PC-3 (cell line): ENCODE measurements around the gene LDLRAD1. TPM values are rescaled to one million over a fixed set of nuclear protein-coding genes. Genes with fewer than 3 reads are reported as not detected.

Experiments used
- ATAC-seq: fragments of 200-7000 bp; cut with Tn5 transposase; 2 replicates; pipeline ENCODE4 v1.9.1; 2020; ENCODE audit warnings: mild to moderate bottlenecking, moderate library complexity
- BruUV-seq: library from RNA; stranded (reverse); fragments of 400-500 nt; replicated peaks from 2 replicates; lab custom pipeline; 2021; lab: Mats Ljungman, UMichigan
- CTCF ChIA-PET: fragments of 300-600 bp; sonication (Branson Sonifier 250); formaldehyde crosslinking; loops from one replicate; lab custom pipeline; 2022; ENCODE audit warnings: antibody characterized with exemption; lab: Charles Lee
- POLR2A ChIA-PET: fragments of 300-600 bp; sonication (Branson Sonifier 250); formaldehyde crosslinking; loops from one replicate; lab custom pipeline; 2022; ENCODE audit warnings: antibody characterized with exemption; ENCODE audit not compliant: unreplicated experiment; lab: Charles Lee
- DNase-seq: peaks from one replicate; pipeline ENCODE4 v3.0.0-alpha.2; 2015
- H2AFZ ChIP-seq: fragments of 300-600 bp; sonication (generic); 2 replicates; pipeline ENCODE4 v1.6.0; 2016; ENCODE audit warnings: antibody characterized with exemption, low read length
- H3F3A ChIP-seq: fragments of 300-600 bp; sonication (generic); one replicate; pipeline ENCODE4 v1.6.0; 2017; ENCODE audit warnings: antibody characterized with exemption, low read length, control low read depth, mild to moderate bottlenecking; ENCODE audit not compliant: unreplicated experiment
- H3K27ac ChIP-seq: fragments of 300-600 bp; sonication (generic); 2 replicates; pipeline ENCODE4 v1.5.1; 2016; ENCODE audit warnings: mild to moderate bottlenecking, low read length
- H3K27me3 ChIP-seq: fragments of 300-600 bp; sonication (generic); 2 replicates; pipeline ENCODE4 v1.6.1; 2016; ENCODE audit warnings: low read length, mixed read lengths
- H3K36me3 ChIP-seq: fragments of 300-600 bp; sonication (generic); 2 replicates; pipeline ENCODE4 v1.6.1; 2016; ENCODE audit warnings: low read depth, mixed run types, low read length, mixed read lengths
- H3K4me1 ChIP-seq: fragments of 300-600 bp; sonication (generic); 2 replicates; pipeline ENCODE4 v1.5.1; 2016; ENCODE audit warnings: low read length; ENCODE audit not compliant: insufficient read depth
- H3K4me2 ChIP-seq: fragments of 300-600 bp; sonication (generic); 2 replicates; pipeline ENCODE4 v1.6.0; 2016; ENCODE audit warnings: low read length
- H3K4me3 ChIP-seq: fragments of 300-600 bp; sonication (generic); 2 replicates; pipeline ENCODE4 v1.5.1; 2016; ENCODE audit warnings: mild to moderate bottlenecking, low read length, mixed read lengths
- H3K79me2 ChIP-seq: fragments of 300-600 bp; sonication (generic); 2 replicates; pipeline ENCODE4 v1.6.1; 2017; ENCODE audit warnings: low read length, mixed read lengths
- H3K9ac ChIP-seq: fragments of 300-600 bp; sonication (generic); 2 replicates; pipeline ENCODE4 v1.6.0; 2016; ENCODE audit warnings: mild to moderate bottlenecking, low read length
- H3K9me2 ChIP-seq: fragments of 300-600 bp; sonication (generic); replicated peaks from 2 replicates; pipeline ENCODE4 v1.6.1; 2016; ENCODE audit warnings: mixed run types, low read length, mixed read lengths
- H3K9me3 ChIP-seq: fragments of 300-600 bp; sonication (generic); 2 replicates; pipeline ENCODE4 v1.6.1; 2016; ENCODE audit warnings: low read length, mixed read lengths
- H4K20me1 ChIP-seq: fragments of 300-600 bp; sonication (generic); 2 replicates; pipeline ENCODE4 v1.6.1; 2016; ENCODE audit warnings: low read length, mixed read lengths
- EZH2 ChIP-seq: fragments of 300-600 bp; sonication (generic); IDR thresholded peaks from one replicate; pipeline ENCODE4 v1.6.1; 2017; ENCODE audit warnings: antibody characterized with exemption, mild to moderate bottlenecking, low read length; ENCODE audit not compliant: unreplicated experiment
- EZH2phosphoT487 ChIP-seq: fragments of 300-600 bp; sonication (generic); IDR thresholded peaks from 2 replicates; pipeline ENCODE4 v1.6.1; 2018; ENCODE audit warnings: mild to moderate bottlenecking, antibody characterized with exemption, low read length, borderline replicate concordance
- intact Hi-C: fragments of 100-400 bp; cut with micrococcal nuclease; formaldehyde crosslinking; loops from 2 replicates; pipeline ENCODE4 v1.9.0; 2023
- total RNA-seq: library from RNA; depleted of rRNA; stranded (reverse); fragments of >200 nt; gene quantifications from 2 replicates; pipeline ENCODE4 v1.2.3, GENCODE V29; 2014
- TF ChIP-seq, protein P1 (sequence below): fragments of 300-600 bp; sonication (generic); conservative IDR thresholded peaks from 2 replicates; pipeline ENCODE4 v1.5.1; 2017; ENCODE audit warnings: antibody characterized with exemption, low read depth, mild to moderate bottlenecking, low read length

Gene LDLRAD1
- total RNA-seq, 1 experiment from 2014 or later, result not detected

DNA sequence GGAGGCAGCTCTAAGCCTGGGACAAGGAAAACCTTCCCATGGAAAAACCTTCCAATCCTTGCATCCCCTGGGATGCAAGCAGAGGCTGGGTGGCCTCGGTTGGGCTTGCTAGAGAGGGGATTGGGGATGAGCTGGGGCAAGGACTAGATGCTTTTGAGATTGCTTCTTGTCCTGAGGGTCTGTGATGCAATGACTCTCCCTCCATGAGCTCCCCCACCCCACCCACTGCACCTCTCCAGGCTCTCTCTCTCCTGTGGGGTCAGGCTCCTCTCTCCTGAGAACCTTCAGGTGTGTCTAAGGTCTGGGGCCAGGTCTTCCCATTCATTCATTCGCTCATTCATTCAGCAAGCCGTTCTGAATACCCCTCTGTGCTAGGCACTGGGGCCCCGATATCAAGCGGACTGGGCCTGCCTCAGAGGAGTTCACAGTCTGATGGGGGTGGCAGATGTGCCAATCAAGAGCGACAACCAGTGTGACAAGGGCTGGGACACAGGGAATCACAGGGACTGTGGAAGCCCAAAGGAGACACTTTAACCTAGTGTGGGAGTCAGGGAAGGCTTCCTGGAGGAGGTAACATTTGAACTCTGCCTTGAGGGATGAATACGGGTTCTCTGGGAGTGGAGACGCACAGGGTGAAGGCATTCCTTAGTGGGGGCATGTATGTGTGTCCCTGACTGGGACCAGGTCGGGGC, 6.5 kb downstream of the LDLRAD1 start:
- Histone ChIP-seq H3K9me3 (no peaks in the 10 kb centered on the region), H3K36me3 (no peaks in the 10 kb centered on the region), H4K20me1 (no peaks in the 10 kb centered on the region), H3K27me3 (no peaks in the 10 kb centered on the region), H3K4me2 (no peak overlapping the region), H3F3A (no peaks in the 10 kb centered on the region), H3K9me2 (no peaks in the 10 kb centered on the region), H3K27ac (no peak overlapping the region), H3K79me2 (no peaks in the 10 kb centered on the region), H2AFZ (no peak overlapping the region), H3K9ac (no peak overlapping the region), H3K4me1 (peaks cover 7% of the 10 kb centered on the region), H3K4me3 (no peak overlapping the region)
- intact Hi-C loops, result no loop called here
- TF ChIP-seq, protein P1, sequence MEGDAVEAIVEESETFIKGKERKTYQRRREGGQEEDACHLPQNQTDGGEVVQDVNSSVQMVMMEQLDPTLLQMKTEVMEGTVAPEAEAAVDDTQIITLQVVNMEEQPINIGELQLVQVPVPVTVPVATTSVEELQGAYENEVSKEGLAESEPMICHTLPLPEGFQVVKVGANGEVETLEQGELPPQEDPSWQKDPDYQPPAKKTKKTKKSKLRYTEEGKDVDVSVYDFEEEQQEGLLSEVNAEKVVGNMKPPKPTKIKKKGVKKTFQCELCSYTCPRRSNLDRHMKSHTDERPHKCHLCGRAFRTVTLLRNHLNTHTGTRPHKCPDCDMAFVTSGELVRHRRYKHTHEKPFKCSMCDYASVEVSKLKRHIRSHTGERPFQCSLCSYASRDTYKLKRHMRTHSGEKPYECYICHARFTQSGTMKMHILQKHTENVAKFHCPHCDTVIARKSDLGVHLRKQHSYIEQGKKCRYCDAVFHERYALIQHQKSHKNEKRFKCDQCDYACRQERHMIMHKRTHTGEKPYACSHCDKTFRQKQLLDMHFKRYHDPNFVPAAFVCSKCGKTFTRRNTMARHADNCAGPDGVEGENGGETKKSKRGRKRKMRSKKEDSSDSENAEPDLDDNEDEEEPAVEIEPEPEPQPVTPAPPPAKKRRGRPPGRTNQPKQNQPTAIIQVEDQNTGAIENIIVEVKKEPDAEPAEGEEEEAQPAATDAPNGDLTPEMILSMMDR, result no peak
- TF ChIP-seq EZH2, result no peak
- no peak for TF ChIP-seq EZH2phosphoT487
- ATAC-seq, result no peak
- ChIA-PET POLR2A (no interaction called here), CTCF (no interaction called here)
- no TSS peak for BruUV-seq
- DNase-seq, result no peak

- ChIA-PET POLR2A (no interaction called here), CTCF (no interaction called here)
- no peak overlapping the region for H3K9ac ChIP-seq
- H3K9me3 ChIP-seq, result no peaks in the 10 kb centered on the region
- TF ChIP-seq EZH2phosphoT487 (no peak), EZH2 (no peak)
- TF ChIP-seq, protein P1, result no peak
- intact Hi-C loops, result no loop called here
- H3F3A ChIP-seq, result no peaks in the 10 kb centered on the region
- H4K20me1 ChIP-seq, result no peaks in the 10 kb centered on the region
- H3K27me3 ChIP-seq, result no peaks in the 10 kb centered on the region
- H3K4me3 ChIP-seq, result no peak overlapping the region
- H3K4me1 ChIP-seq, result no peaks in the 10 kb centered on the region; the same call in none of the 2 replicates
- no peak overlapping the region for H3K4me2 ChIP-seq
- H3K36me3 ChIP-seq, result no peaks in the 10 kb centered on the region
- ATAC-seq (no peak), DNase-seq (no peak)
- no TSS peak for BruUV-seq
- no peaks in the 10 kb centered on the region for H3K79me2 ChIP-seq
- no peaks in the 10 kb centered on the region for H3K9me2 ChIP-seq
- no peak overlapping the region for H3K27ac ChIP-seq
- H2AFZ ChIP-seq, result no peak overlapping the region
Observed at GRCh38 chr1:54010415-54011117, 7.4 kb downstream of the LDLRAD1 start.

GRCh38 chr1:54009406-54009805, 8.6 kb downstream of the LDLRAD1 start:
- ChIA-PET POLR2A (no interaction called here), CTCF (no interaction called here)
- no peak for DNase-seq
- no peak overlapping the region for H3K9ac ChIP-seq
- no peaks in the 10 kb centered on the region for H3F3A ChIP-seq
- H3K79me2 ChIP-seq, result no peaks in the 10 kb centered on the region
- H3K4me2 ChIP-seq, result no peak overlapping the region
- no peaks in the 10 kb centered on the region for H3K27me3 ChIP-seq
- no peak overlapping the region for H3K4me3 ChIP-seq
- intact Hi-C loops, result no loop called here
- BruUV-seq, result no TSS peak
- no peaks in the 10 kb centered on the region for H3K36me3 ChIP-seq
- no peaks in the 10 kb centered on the region for H3K4me1 ChIP-seq
- no peak for ATAC-seq
- TF ChIP-seq, protein P1, result no peak
- TF ChIP-seq EZH2phosphoT487, result no peak
- no peak for TF ChIP-seq EZH2
- no peaks in the 10 kb centered on the region for H3K9me2 ChIP-seq
- H2AFZ ChIP-seq, result no peak overlapping the region
- H3K27ac ChIP-seq, result no peak overlapping the region
- H4K20me1 ChIP-seq, result no peaks in the 10 kb centered on the region
- H3K9me3 ChIP-seq, result no peaks in the 10 kb centered on the region
